LNCAP (cell line): ENCODE results near the gene C1orf105.

Experiments used
- TF ChIP-seq, protein P1 (sequence below): fragments of 450-650 bp; IDR thresholded peaks from 2 replicates; pipeline ENCODE4 v1.5.1; 2017; ENCODE audit warnings: mild to moderate bottlenecking

Gene C1orf105, protein sequence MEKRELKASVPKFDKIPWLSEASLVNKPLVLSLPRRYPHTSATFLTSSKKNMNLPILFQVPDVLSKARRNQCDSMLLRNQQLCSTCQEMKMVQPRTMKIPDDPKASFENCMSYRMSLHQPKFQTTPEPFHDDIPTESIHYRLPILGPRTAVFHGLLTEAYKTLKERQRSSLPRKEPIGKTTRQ

DNA sequence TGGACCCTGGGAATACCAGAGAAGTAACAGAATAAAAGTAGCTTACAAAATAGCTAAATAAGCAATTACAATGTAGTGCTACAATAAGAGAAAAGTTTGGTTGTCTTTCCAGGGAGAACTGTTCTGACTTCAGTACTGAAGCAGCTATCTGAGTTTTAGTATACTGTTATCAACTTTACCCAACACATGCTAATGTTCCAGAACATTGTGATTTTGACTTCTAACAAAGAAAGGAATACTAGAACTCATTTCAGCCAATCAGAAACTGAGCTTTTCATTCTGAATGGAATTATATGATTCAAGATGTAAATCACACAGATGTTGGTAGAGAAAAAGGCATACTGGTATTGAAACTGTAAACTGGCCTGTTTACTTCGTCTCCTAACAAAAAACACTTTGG, at the start of gene C1orf105:
TSS of gene C1orf105 (plus strand) at position 301 of the 400 bp plus-strand sequence. CDS start 201 bp downstream, outside the sequence.
- TF ChIP-seq, protein P1, sequence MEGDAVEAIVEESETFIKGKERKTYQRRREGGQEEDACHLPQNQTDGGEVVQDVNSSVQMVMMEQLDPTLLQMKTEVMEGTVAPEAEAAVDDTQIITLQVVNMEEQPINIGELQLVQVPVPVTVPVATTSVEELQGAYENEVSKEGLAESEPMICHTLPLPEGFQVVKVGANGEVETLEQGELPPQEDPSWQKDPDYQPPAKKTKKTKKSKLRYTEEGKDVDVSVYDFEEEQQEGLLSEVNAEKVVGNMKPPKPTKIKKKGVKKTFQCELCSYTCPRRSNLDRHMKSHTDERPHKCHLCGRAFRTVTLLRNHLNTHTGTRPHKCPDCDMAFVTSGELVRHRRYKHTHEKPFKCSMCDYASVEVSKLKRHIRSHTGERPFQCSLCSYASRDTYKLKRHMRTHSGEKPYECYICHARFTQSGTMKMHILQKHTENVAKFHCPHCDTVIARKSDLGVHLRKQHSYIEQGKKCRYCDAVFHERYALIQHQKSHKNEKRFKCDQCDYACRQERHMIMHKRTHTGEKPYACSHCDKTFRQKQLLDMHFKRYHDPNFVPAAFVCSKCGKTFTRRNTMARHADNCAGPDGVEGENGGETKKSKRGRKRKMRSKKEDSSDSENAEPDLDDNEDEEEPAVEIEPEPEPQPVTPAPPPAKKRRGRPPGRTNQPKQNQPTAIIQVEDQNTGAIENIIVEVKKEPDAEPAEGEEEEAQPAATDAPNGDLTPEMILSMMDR: no peak

DNA sequence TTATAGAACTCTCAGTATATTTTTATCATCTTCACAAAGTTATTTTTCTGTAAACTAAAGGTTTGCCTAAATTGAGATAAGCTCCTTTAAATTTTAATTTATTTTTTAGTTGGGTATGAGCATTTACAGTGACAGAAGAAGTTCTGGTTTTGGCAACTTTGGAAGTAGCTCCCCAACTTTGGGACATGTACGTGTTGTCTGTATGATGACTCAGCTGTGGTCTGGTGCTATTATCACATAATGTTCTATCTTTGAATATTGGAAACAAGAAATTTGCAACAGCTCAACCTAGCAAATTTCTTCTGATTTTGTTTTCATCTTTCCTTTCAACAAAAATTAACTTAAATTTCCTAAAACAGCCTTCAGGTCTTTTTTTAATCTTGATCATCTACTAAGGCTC, 46.6 kb upstream of the C1orf105 start:
- TF ChIP-seq, protein P1: no peak

- TF ChIP-seq, protein P1: no peak
Measured at GRCh38 chr1:172375211-172375631, 45.3 kb upstream of the C1orf105 start.

DNA sequence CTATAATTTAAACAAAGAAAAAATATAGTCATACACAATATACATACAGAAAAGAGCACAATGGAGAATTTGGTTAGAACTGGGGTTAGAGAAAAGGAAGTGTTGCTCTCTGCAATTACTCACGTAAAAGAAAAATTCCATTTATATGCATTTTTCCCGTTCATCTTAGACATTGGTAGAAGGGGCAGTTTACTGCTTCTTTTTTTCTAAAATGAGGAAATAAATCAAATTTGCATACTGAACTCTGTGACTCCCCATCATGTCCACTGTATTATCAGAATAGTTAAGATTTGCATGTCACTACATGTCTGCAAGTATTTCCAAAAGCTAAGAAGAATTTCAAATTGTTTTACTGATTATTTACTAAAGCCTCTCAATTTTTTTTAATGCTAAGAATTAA, 44.1 kb upstream of the C1orf105 start:
- TF ChIP-seq, protein P1: no peak

GRCh38 chr1:172377565-172377964, 42.9 kb upstream of the C1orf105 start:
- TF ChIP-seq, protein P1: no peak

- TF ChIP-seq, protein P1: no peak
Measured at GRCh38 chr1:172378109-172378760, 42.2 kb upstream of the C1orf105 start.

- TF ChIP-seq, protein P1: no peak
Measured at GRCh38 chr1:172380441-172381244, 39.8 kb upstream of the C1orf105 start.
